Dedifferentiated amniotic fluid mesenchymal stem cell (primary cell): Measurements from ENCODE around the gene PTPRA.
"Not testable (repeated sequence)": the region's sequence is repeated elsewhere in the genome, so short reads cannot be mapped to it uniquely, and the experiment has no call there.

ENCODE experiments used
- DNase-seq: peaks from one replicate; pipeline ENCODE4 v3.0.0-alpha.2; 2016; ENCODE audit errors: extremely low spot score

The PTPRA gene

GRCh38 chr20:2873010-2873746 is at the start of gene PTPRA:
Gene PTPRA, plus strand, starts transcription at chr20:2873481. Its CDS starts 90,797 bp downstream, at chr20:2964278.
- peak; percentile 89 for DNase-seq

- no peak for DNase-seq
Observed at GRCh38 chr20:2825761-2826160, 47.5 kb upstream of the PTPRA start.

GRCh38 chr20:2826655-2827054 is 46.6 kb upstream of the PTPRA start:
- DNase-seq, result no peak

- no peak for DNase-seq
Observed at GRCh38 chr20:2829376-2829775, 43.9 kb upstream of the PTPRA start.

GRCh38 chr20:2831206-2831605 is 42.1 kb upstream of the PTPRA start:
- DNase-seq, result not testable (repeated sequence)

GRCh38 chr20:2833761-2834160 is 39.5 kb upstream of the PTPRA start:
- no peak for DNase-seq

GRCh38 chr20:2834401-2835110 is 38.7 kb upstream of the PTPRA start:
- no peak for DNase-seq

GRCh38 chr20:2835331-2835796 is 37.9 kb upstream of the PTPRA start:
- no peak for DNase-seq

GRCh38 chr20:2836035-2836434 is 37.2 kb upstream of the PTPRA start:
- no peak for DNase-seq

- DNase-seq, result no peak
Observed at GRCh38 chr20:2837221-2837960, 35.9 kb upstream of the PTPRA start.

GRCh38 chr20:2838170-2838797 is 35.0 kb upstream of the PTPRA start:
- no peak for DNase-seq

GRCh38 chr20:2838847-2839671 is 34.2 kb upstream of the PTPRA start:
- DNase-seq, result no peak

- DNase-seq, result no peak
Observed at GRCh38 chr20:2839732-2840137, 33.5 kb upstream of the PTPRA start.

- peak; percentile 64 for DNase-seq
Observed at GRCh38 chr20:2840138-2840966, 32.9 kb upstream of the PTPRA start, which contains the start of the genes PCED1A and VPS16. Gene PCED1A, minus strand, starts transcription at chr20:2840655. Its CDS starts 743 bp downstream, at chr20:2839912. Gene VPS16, plus strand, starts transcription at chr20:2840745. Its CDS starts 30 bp downstream, at chr20:2840775.

GRCh38 chr20:2840967-2841531 is 32.2 kb upstream of the PTPRA start:
- DNase-seq, result peak; percentile 17

GRCh38 chr20:2845607-2846006 is 27.7 kb upstream of the PTPRA start:
- no peak for DNase-seq

- DNase-seq, result no peak
Observed at GRCh38 chr20:2846698-2847097, 26.6 kb upstream of the PTPRA start.

GRCh38 chr20:2847802-2848201 is 25.5 kb upstream of the PTPRA start:
- DNase-seq, result no peak

- DNase-seq, result no peak
Observed at GRCh38 chr20:2849529-2849928, 23.8 kb upstream of the PTPRA start.

GRCh38 chr20:2851086-2851485 is 22.2 kb upstream of the PTPRA start:
- no peak for DNase-seq
